ENCODE measurements around the gene COPS3.

GRCh38 chr17:17217995-17218394 lies 63.1 kb downstream of the COPS3 start:
- no peak for TF ChIP-seq POLR2A (IDR thresholded peaks at IDR 0.05)
- no peak for TF ChIP-seq CTCF (IDR thresholded peaks at IDR 0.05)
